HCT116 (cell line): ENCODE results near the gene IL11RA. TPM values are rescaled to one million over a fixed set of nuclear protein-coding genes. Genes with fewer than 3 reads are reported as not detected.

Experiments used
- ATAC-seq: fragments of 200-7000 bp; cut with Tn5 transposase; 2 replicates; pipeline ENCODE4 v1.9.1; 2020; ENCODE audit warnings: mild to moderate bottlenecking, moderate library complexity
- BruUV-seq: library from RNA; stranded (reverse); fragments of 400-500 nt; replicated peaks from 2 replicates; lab custom pipeline; 2021; lab: Mats Ljungman, UMichigan
- CTCF ChIA-PET: fragments of 300-600 bp; sonication (Branson Sonifier 250); formaldehyde crosslinking; loops from one replicate; lab custom pipeline; 2021; ENCODE audit warnings: antibody characterized with exemption; lab: Charles Lee
- POLR2A ChIA-PET: fragments of 300-600, 350-600 bp; sonication (Branson Sonifier 250); formaldehyde crosslinking; loops from one replicate; lab custom pipeline; 2021; ENCODE audit warnings: antibody characterized with exemption; lab: Charles Lee
- RAD21 ChIA-PET, 2 experiments: fragments of 300-600 bp; sonication (Branson Sonifier 250); formaldehyde crosslinking; loops; one replicate each; lab custom pipeline; 2023; ENCODE audit warnings: low total read pairs in 2 of 2; ENCODE audit not compliant: uncharacterized antibody in 2 of 2, unreplicated experiment in 2 of 2, low non-redundant PET in 1 of 2; lab: Charles Lee
- DNase-seq: peaks from one replicate; pipeline ENCODE4 v3.0.0-alpha.2; 2010; ENCODE audit warnings: low read depth, low spot score
- H2AFZ ChIP-seq: fragments of 200-600 bp; shearing (Covaris generic), sonication (generic); 2 replicates; pipeline ENCODE4 v1.6.1; 2017; ENCODE audit warnings: low read depth, mixed run types, mixed read lengths, antibody characterized with exemption, low read length; ENCODE audit not compliant: poor library complexity, severe bottlenecking
- H3K27ac ChIP-seq: 2 replicates; pipeline ENCODE4 v1.5.1; 2012; ENCODE audit warnings: low read depth, low read length
- H3K27me3 ChIP-seq: fragments of 200-600 bp; sonication (generic); 2 replicates; pipeline ENCODE4 v1.6.1; 2016; ENCODE audit warnings: mixed run types, low read length, mixed read lengths; ENCODE audit not compliant: insufficient read depth
- H3K36me3 ChIP-seq, 2 experiments: fragments of 200-500 bp in 1 of 2; fragments of 200-600 bp in 1 of 2; sonication (Bioruptor generic) in 1 of 2; sonication (generic) in 1 of 2; 2 replicates each; pipeline versions ENCODE4 v1.5.1 to v1.6.1; 2014 to 2016; ENCODE audit warnings: low read length in 2 of 2, inconsistent platforms in 1 of 2, mixed read lengths in 1 of 2, mixed run types in 1 of 2; ENCODE audit not compliant: insufficient read depth in 2 of 2, control insufficient read depth in 1 of 2
- H3K4me1 ChIP-seq, 2 experiments: fragments of 200-600 bp in 1 of 2; sonication (generic) in 1 of 2; 2 replicates each; pipeline versions ENCODE4 v1.5.1 to v1.6.1; 2012 to 2017; ENCODE audit warnings: low read length in 2 of 2, inconsistent platforms in 1 of 2, mild to moderate bottlenecking in 1 of 2, mixed read lengths in 1 of 2, mixed run types in 1 of 2, moderate library complexity in 1 of 2; ENCODE audit not compliant: insufficient read depth in 2 of 2, control insufficient read depth in 1 of 2
- H3K4me2 ChIP-seq: fragments of 200-600 bp; sonication (generic); 2 replicates; pipeline ENCODE4 v1.6.1; 2017; ENCODE audit warnings: mixed run types, low read length, mixed read lengths
- H3K4me3 ChIP-seq, 2 experiments: fragments of 200-600 bp in 1 of 2; sonication (generic) in 1 of 2; replicated peaks in 1 of 2; 2 replicates each; pipeline ENCODE4 v1.5.1; 2011 to 2016; ENCODE audit warnings: low read length in 2 of 2, control low read depth in 1 of 2, low read depth in 1 of 2, mild to moderate bottlenecking in 1 of 2, mixed read lengths in 1 of 2, mixed run types in 1 of 2
- H3K79me2 ChIP-seq: fragments of 200-600 bp; sonication (generic); 2 replicates; pipeline ENCODE4 v1.6.1; 2017; ENCODE audit warnings: mild to moderate bottlenecking, mixed run types, low read length, moderate library complexity, mixed read lengths; ENCODE audit not compliant: insufficient read depth
- H3K9ac ChIP-seq: fragments of 200-600 bp; sonication (generic); 2 replicates; pipeline ENCODE4 v1.6.1; 2016; ENCODE audit warnings: low read length, mixed read lengths
- H3K9me2 ChIP-seq: fragments of 200-600 bp; sonication (generic), shearing (Covaris generic); 2 replicates; pipeline ENCODE4 v1.6.1; 2017; ENCODE audit warnings: mixed run types, mild to moderate bottlenecking, moderate library complexity; ENCODE audit not compliant: insufficient read depth
- H3K9me3 ChIP-seq, 2 experiments: fragments of 200-500 bp in 1 of 2; fragments of 200-600 bp in 1 of 2; sonication (Bioruptor generic) in 1 of 2; sonication (generic) in 1 of 2; 2 replicates each; pipeline ENCODE4 v1.6.1; 2014 to 2017; ENCODE audit warnings: low read length in 2 of 2, mixed read lengths in 2 of 2, inconsistent platforms in 1 of 2, low read depth in 1 of 2, mild to moderate bottlenecking in 1 of 2, mixed run types in 1 of 2, moderate library complexity in 1 of 2; ENCODE audit not compliant: control insufficient read depth in 1 of 2, insufficient read depth in 1 of 2
- H4K20me1 ChIP-seq: fragments of 200-600 bp; sonication (generic), shearing (Covaris generic); 2 replicates; pipeline ENCODE4 v1.6.1; 2017; ENCODE audit warnings: mixed run types, mild to moderate bottlenecking, moderate library complexity; ENCODE audit not compliant: insufficient read depth
- CEBPB ChIP-seq: IDR thresholded peaks from 2 replicates; pipeline ENCODE4 v1.6.1; 2012; ENCODE audit warnings: low read depth
- ELF1 ChIP-seq: IDR thresholded peaks from 2 replicates; pipeline ENCODE4 v1.6.1; 2012; ENCODE audit warnings: low read depth, borderline replicate concordance
- EZH2phosphoT487 ChIP-seq: fragments of 200-600 bp; IDR thresholded peaks from 2 replicates; pipeline ENCODE4 v1.6.1; 2018; ENCODE audit warnings: antibody characterized with exemption, borderline replicate concordance
- POLR2A ChIP-seq: IDR thresholded peaks from 2 replicates; pipeline ENCODE4 v1.7.0; 2011; ENCODE audit warnings: borderline replicate concordance; ENCODE audit not compliant: insufficient read depth, insufficient read length; ENCODE audit errors: extremely low read depth
- SRF ChIP-seq: IDR thresholded peaks from 2 replicates; pipeline ENCODE4 v1.6.1; 2012; ENCODE audit warnings: low read depth
- intact Hi-C: fragments of 100-400 bp; cut with micrococcal nuclease; formaldehyde crosslinking; loops from 2 replicates; pipeline ENCODE4 v1.10.0; 2022
- total RNA-seq: library from RNA; stranded (reverse); gene quantifications from one replicate; pipeline ENCODE4 v1.2.1, GENCODE V29; 2021; ENCODE audit not compliant: unreplicated experiment
- TF ChIP-seq, protein P1 (sequence below): IDR thresholded peaks from 2 replicates; pipeline ENCODE4 v1.6.1; 2012

Gene IL11RA
- total RNA-seq, 1 experiment from 2014 or later, result 10.6 TPM

DNA sequence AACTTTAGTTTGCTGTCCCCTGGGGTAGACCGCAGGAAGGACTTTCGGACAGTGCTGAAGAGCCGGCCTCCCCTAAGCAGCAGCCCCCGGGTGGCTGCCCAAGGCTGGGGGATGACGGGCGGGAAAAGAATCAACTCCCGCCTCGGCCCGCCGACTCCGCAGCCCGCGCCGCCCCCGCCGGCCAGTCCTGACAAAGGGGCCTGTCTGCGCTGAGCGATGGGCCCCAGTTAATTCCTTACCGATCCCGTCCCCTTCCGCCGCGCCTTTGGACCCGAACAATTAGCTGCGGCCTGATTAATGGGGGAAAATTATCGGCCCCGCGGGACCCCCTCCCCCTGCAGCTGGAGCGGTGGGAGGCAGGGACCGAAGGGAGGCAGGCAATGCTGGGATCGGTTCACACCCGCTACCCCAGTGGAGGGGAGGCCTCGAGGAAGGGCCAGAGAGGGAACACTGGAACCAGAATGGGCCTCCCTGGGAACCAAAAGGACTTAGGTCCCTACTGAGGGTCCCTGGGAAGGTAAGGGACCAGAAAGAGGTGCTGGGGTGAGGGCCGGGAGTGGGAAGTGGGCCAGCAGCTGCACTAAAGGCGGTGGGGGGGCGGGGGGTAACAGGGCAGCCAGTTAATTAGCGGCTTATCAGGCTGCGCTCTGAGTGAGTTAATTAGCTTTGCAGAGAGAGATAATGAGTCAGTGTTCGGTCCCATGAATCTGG, 27.4 kb upstream of the IL11RA start:
- ChIA-PET CTCF (no interaction called here), POLR2A (no interaction called here), RAD21 (no interaction called here)
- TF ChIP-seq SRF (no peak), POLR2A (no peak)
- TF ChIP-seq, protein P1, sequence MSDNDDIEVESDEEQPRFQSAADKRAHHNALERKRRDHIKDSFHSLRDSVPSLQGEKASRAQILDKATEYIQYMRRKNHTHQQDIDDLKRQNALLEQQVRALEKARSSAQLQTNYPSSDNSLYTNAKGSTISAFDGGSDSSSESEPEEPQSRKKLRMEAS, result no peak
- H3K27ac ChIP-seq, result no peak overlapping the region
- peaks cover 7 to 19% of the 10 kb centered on the region in 2 experiments for H3K4me1 ChIP-seq
- no peak overlapping the region for H3K4me3 ChIP-seq
- no peak overlapping the region for H2AFZ ChIP-seq
- H3K4me2 ChIP-seq, result no peak overlapping the region
- ATAC-seq, result no peak
- H3K9ac ChIP-seq, result no peak overlapping the region
- peaks cover 8% of the 10 kb centered on the region; the same call in 1 of the 2 replicates for H3K27me3 ChIP-seq
- H4K20me1 ChIP-seq, result no peaks in the 10 kb centered on the region
- no peak for DNase-seq
- H3K9me2 ChIP-seq, result no peaks in the 10 kb centered on the region
- 0 out of 2 replicates have a peak, but pooled peaks cover 3% of the 10 kb centered on the region for H3K79me2 ChIP-seq
- no peaks in the 10 kb centered on the region for H3K9me3 ChIP-seq
- no TSS peak for BruUV-seq
- intact Hi-C loops, result no loop called here
- H3K36me3 ChIP-seq, result no peaks in the 10 kb centered on the region

DNA sequence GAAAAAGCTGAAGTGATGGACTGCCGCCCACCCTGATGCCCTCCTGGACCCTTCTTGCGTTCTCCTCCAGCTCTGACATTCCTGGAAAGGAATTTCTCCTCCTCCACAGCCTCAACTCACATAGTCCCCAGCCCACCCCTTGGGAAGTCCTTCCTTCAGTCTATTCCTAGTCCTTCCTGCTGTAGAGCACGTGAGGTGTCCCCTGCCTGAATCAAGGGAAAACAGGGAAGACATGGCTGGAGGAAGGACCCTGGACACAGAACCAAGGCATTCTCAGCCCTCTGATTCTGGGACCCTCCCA, 26.8 kb upstream of the IL11RA start:
- peaks cover 8% of the 10 kb centered on the region; the same call in 1 of the 2 replicates for H3K27me3 ChIP-seq
- ChIA-PET POLR2A (no interaction called here), RAD21 (no interaction called here), CTCF (no interaction called here)
- H3K27ac ChIP-seq, result no peak overlapping the region
- no peaks in the 10 kb centered on the region for H3K36me3 ChIP-seq
- intact Hi-C loops, result no loop called here
- no peaks in the 10 kb centered on the region for H4K20me1 ChIP-seq
- TF ChIP-seq EZH2phosphoT487 (no peak), ELF1 (no peak), CEBPB (no peak)
- no peak overlapping the region for H3K9ac ChIP-seq
- no peak overlapping the region for H2AFZ ChIP-seq
- DNase-seq (no peak), ATAC-seq (no peak)
- no peaks in the 10 kb centered on the region for H3K79me2 ChIP-seq
- peaks cover 6 to 18% of the 10 kb centered on the region in 2 experiments; a peak in 3 of 4 replicates for H3K4me1 ChIP-seq
- no peaks in the 10 kb centered on the region for H3K9me3 ChIP-seq
- H3K4me3 ChIP-seq, result no peak overlapping the region
- no peaks in the 10 kb centered on the region for H3K9me2 ChIP-seq
- no TSS peak for BruUV-seq
- H3K4me2 ChIP-seq, result no peak overlapping the region
